C4-2B (cell line): Measurements from ENCODE around the gene PTPN18.
"Not testable (repeated sequence)": the region's sequence is repeated elsewhere in the genome, so short reads cannot be mapped to it uniquely, and the experiment has no call there.

Experiments used
- ZFX ChIP-seq: fragments of 450-650 bp; IDR thresholded peaks from 2 replicates; pipeline ENCODE4 v1.6.1; 2017
- TF ChIP-seq, protein P1 (sequence below): fragments of 450-650 bp; conservative IDR thresholded peaks from 2 replicates; pipeline ENCODE4 v1.5.1; 2017; ENCODE audit warnings: mild to moderate bottlenecking

- TF ChIP-seq, protein P1, sequence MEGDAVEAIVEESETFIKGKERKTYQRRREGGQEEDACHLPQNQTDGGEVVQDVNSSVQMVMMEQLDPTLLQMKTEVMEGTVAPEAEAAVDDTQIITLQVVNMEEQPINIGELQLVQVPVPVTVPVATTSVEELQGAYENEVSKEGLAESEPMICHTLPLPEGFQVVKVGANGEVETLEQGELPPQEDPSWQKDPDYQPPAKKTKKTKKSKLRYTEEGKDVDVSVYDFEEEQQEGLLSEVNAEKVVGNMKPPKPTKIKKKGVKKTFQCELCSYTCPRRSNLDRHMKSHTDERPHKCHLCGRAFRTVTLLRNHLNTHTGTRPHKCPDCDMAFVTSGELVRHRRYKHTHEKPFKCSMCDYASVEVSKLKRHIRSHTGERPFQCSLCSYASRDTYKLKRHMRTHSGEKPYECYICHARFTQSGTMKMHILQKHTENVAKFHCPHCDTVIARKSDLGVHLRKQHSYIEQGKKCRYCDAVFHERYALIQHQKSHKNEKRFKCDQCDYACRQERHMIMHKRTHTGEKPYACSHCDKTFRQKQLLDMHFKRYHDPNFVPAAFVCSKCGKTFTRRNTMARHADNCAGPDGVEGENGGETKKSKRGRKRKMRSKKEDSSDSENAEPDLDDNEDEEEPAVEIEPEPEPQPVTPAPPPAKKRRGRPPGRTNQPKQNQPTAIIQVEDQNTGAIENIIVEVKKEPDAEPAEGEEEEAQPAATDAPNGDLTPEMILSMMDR, result not testable (repeated sequence)
- TF ChIP-seq ZFX, result not testable (repeated sequence)
Measured at GRCh38 chr2:130406280-130406679, 50.4 kb downstream of the PTPN18 start.
